Activated CD4-positive, alpha-beta T cell treated with anti-CD3 and anti-CD28 coated beads for 1 hour (primary cell): ENCODE results near the gene MRPL55.

Source experiments
- DNase-seq: peaks from one replicate; pipeline ENCODE4 v3.0.0-alpha.2; 2020

Gene MRPL55

GRCh38 chr1:228147151-228147693 is 38.1 kb upstream of the MRPL55 start:
- no peak for DNase-seq

GRCh38 chr1:228146417-228147150 is 37.5 kb upstream of the MRPL55 start:
- no peak for DNase-seq

GRCh38 chr1:228145463-228146416 is 36.6 kb upstream of the MRPL55 start:
- no peak for DNase-seq

GRCh38 chr1:228144993-228145343 is 35.9 kb upstream of the MRPL55 start:
- no peak for DNase-seq

GRCh38 chr1:228144193-228144992 is 35.3 kb upstream of the MRPL55 start:
- no peak for DNase-seq

GRCh38 chr1:228143480-228144192 is 34.5 kb upstream of the MRPL55 start:
- no peak for DNase-seq

- DNase-seq = no peak
Measured at GRCh38 chr1:228142701-228143136, 33.6 kb upstream of the MRPL55 start.

GRCh38 chr1:228142155-228142691 is 33.1 kb upstream of the MRPL55 start:
- DNase-seq = no peak

GRCh38 chr1:228141226-228142044 is 32.3 kb upstream of the MRPL55 start:
- no peak for DNase-seq

GRCh38 chr1:228140724-228141225 is 31.7 kb upstream of the MRPL55 start:
- no peak for DNase-seq

- peak; percentile 100 for DNase-seq
Measured at GRCh38 chr1:228139931-228140723, 31.0 kb upstream of the MRPL55 start, which contains the start of gene GUK1. GUK1 (plus strand) TSS chr1:228140279; CDS start chr1:228140303, 24 bp downstream.

- DNase-seq = no peak
Measured at GRCh38 chr1:228139406-228139930, 30.4 kb upstream of the MRPL55 start.

GRCh38 chr1:228136901-228137300 is 27.8 kb upstream of the MRPL55 start:
- no peak for DNase-seq

GRCh38 chr1:228134591-228134990 is 25.5 kb upstream of the MRPL55 start:
- no peak for DNase-seq

- DNase-seq = no peak
Measured at GRCh38 chr1:228131766-228132165, 22.7 kb upstream of the MRPL55 start.

- DNase-seq = no peak
Measured at GRCh38 chr1:228125185-228125584, 16.1 kb upstream of the MRPL55 start.

- no peak for DNase-seq
Measured at GRCh38 chr1:228123505-228123904, 14.4 kb upstream of the MRPL55 start.

GRCh38 chr1:228122921-228123441 is 13.9 kb upstream of the MRPL55 start:
- no peak for DNase-seq

GRCh38 chr1:228120857-228121489 is 11.9 kb upstream of the MRPL55 start:
- no peak for DNase-seq
